Activated CD4-positive, alpha-beta T cell treated with anti-CD3 and anti-CD28 coated beads, Interleukin-2, amount 50 U/mL, for 48 hours (primary cell): ENCODE results near the gene TUBGCP5.

Source experiments
- DNase-seq, 2 experiments: peaks; one replicate each; pipeline ENCODE4 v3.0.0-alpha.2; 2020

The TUBGCP5 gene

GRCh38 chr15:22973987-22974386 lies 65.4 kb downstream of the TUBGCP5 start:
- no peak for DNase-seq

GRCh38 chr15:22973286-22973685 lies 66.1 kb downstream of the TUBGCP5 start:
- DNase-seq, result no peak

GRCh38 chr15:22969489-22969888 lies 69.9 kb downstream of the TUBGCP5 start:
- no peak for DNase-seq

- DNase-seq, result no peak
Observed at GRCh38 chr15:22968366-22968765, 71.0 kb downstream of the TUBGCP5 start.

GRCh38 chr15:22967084-22967770 lies 72.1 kb downstream of the TUBGCP5 start:
- DNase-seq, result no peak

- DNase-seq, result no peak
Observed at GRCh38 chr15:22966321-22967083, 72.9 kb downstream of the TUBGCP5 start.

GRCh38 chr15:22963641-22964040 lies 75.7 kb downstream of the TUBGCP5 start:
- no peak for DNase-seq

GRCh38 chr15:22962611-22963010 lies 76.8 kb downstream of the TUBGCP5 start:
- DNase-seq, result no peak

GRCh38 chr15:22961762-22962161 lies 77.6 kb downstream of the TUBGCP5 start:
- DNase-seq, result no peak

GRCh38 chr15:22960556-22960955 lies 78.8 kb downstream of the TUBGCP5 start:
- DNase-seq, result no peak

- no peak for DNase-seq
Observed at GRCh38 chr15:22960126-22960525, 79.2 kb downstream of the TUBGCP5 start.

- no peak for DNase-seq
Observed at GRCh38 chr15:22959321-22960101, 79.9 kb downstream of the TUBGCP5 start.

GRCh38 chr15:22958487-22959280 lies 80.7 kb downstream of the TUBGCP5 start:
- DNase-seq, result no peak

GRCh38 chr15:22956978-22957260 lies 82.5 kb downstream of the TUBGCP5 start:
- no peak for DNase-seq

GRCh38 chr15:22956257-22956977 lies 83.0 kb downstream of the TUBGCP5 start:
- DNase-seq, result no peak

GRCh38 chr15:22955544-22956119 lies 83.7 kb downstream of the TUBGCP5 start:
- DNase-seq, result no peak

GRCh38 chr15:22954798-22955543 lies 84.4 kb downstream of the TUBGCP5 start:
- no peak for DNase-seq

- no peak for DNase-seq
Observed at GRCh38 chr15:22954326-22954725, 85.0 kb downstream of the TUBGCP5 start.

GRCh38 chr15:22952796-22953579 lies 86.4 kb downstream of the TUBGCP5 start:
- no peak for DNase-seq
